Liver (tissue), 9 donors: ENCODE data around the gene IRAK1. TPM values are rescaled to one million over a fixed set of nuclear protein-coding genes. Genes with fewer than 3 reads are reported as not detected.

ENCODE experiments used
- DNase-seq: peaks from one replicate; pipeline ENCODE4 v3.0.0-alpha.2; 2017; ENCODE audit warnings: low spot score
- H3K27ac ChIP-seq, 2 donors: one replicate each; pipeline ENCODE4 v1.7.0; 2013; ENCODE audit warnings: inconsistent platforms in 2 of 2, low read length in 2 of 2, control low read depth in 1 of 2, low read depth in 1 of 2, mild to moderate bottlenecking in 1 of 2
- H3K27me3 ChIP-seq, 4 donors: one replicate each; pipeline versions ENCODE4 v1.6.1 to v1.7.0; 2013; ENCODE audit warnings: low read length in 3 of 4, inconsistent platforms in 1 of 4, mild to moderate bottlenecking in 1 of 4, moderate library complexity in 1 of 4; ENCODE audit not compliant: control insufficient read depth in 4 of 4, insufficient read depth in 4 of 4
- H3K36me3 ChIP-seq, 4 donors: one replicate each; pipeline versions ENCODE4 v1.6.1 to v1.7.0; 2013; ENCODE audit warnings: low read length in 3 of 4, mild to moderate bottlenecking in 3 of 4, low read depth in 1 of 4, moderate library complexity in 1 of 4; ENCODE audit not compliant: control insufficient read depth in 4 of 4, insufficient read depth in 3 of 4
- H3K4me1 ChIP-seq, 4 donors: one replicate each; pipeline versions ENCODE4 v1.6.1 to v1.7.0; 2013; ENCODE audit warnings: low read length in 3 of 4, mild to moderate bottlenecking in 3 of 4, moderate library complexity in 1 of 4; ENCODE audit not compliant: control insufficient read depth in 4 of 4, insufficient read depth in 4 of 4
- H3K4me3 ChIP-seq, 3 donors: one replicate each; pipeline versions ENCODE4 v1.6.1 to v1.7.0; 2013; ENCODE audit warnings: low read length in 3 of 3, control low read depth in 1 of 3, low read depth in 1 of 3, mild to moderate bottlenecking in 1 of 3
- H3K9ac ChIP-seq, 2 donors: one replicate each; pipeline ENCODE4 v1.7.0; 2013; ENCODE audit warnings: low read length in 2 of 2, mild to moderate bottlenecking in 2 of 2, moderate library complexity in 2 of 2, control low read depth in 1 of 2, low read depth in 1 of 2
- H3K9me3 ChIP-seq, 4 donors: one replicate each; pipeline versions ENCODE4 v1.6.1 to v1.7.0; 2013; ENCODE audit warnings: low read length in 3 of 4; ENCODE audit not compliant: control insufficient read depth in 4 of 4
- EGR1 ChIP-seq, 2 donors: IDR thresholded peaks; 2 replicates each; pipeline ENCODE4 v1.6.1; 2016 to 2018; ENCODE audit warnings: antibody characterized with exemption in 2 of 2, low read depth in 2 of 2
- NR2F2 ChIP-seq: IDR thresholded peaks from 2 replicates; pipeline ENCODE4 v1.6.1; 2016; ENCODE audit warnings: antibody characterized with exemption
- RXRA ChIP-seq, 2 donors: IDR thresholded peaks; 2 replicates each; pipeline ENCODE4 v1.6.1; 2017 to 2018; ENCODE audit warnings: antibody characterized with exemption in 2 of 2, mild to moderate bottlenecking in 1 of 2
- TAF1 ChIP-seq: conservative IDR thresholded peaks from 2 replicates; pipeline ENCODE4 v1.6.1; 2016; ENCODE audit warnings: antibody characterized with exemption, mild to moderate bottlenecking
- YY1 ChIP-seq: IDR thresholded peaks from 2 replicates; pipeline ENCODE4 v1.6.1; 2016; ENCODE audit warnings: antibody characterized with exemption, mild to moderate bottlenecking
- WGBS: extraction: QIAGEN DNeasy Blood & Tissue Kit; methylation state at CpG from one replicate; pipeline ENCODE4 v1.1.7; 2013; 5-methylcytosine and 5-hydroxymethylcytosine counted together
- polyA plus RNA-seq, 2 donors: library from polyadenylated mRNA; stranded (reverse) in 1 of 2; unstranded in 1 of 2; fragments of 200-250 nt in 1 of 2; fragments of >200 nt in 1 of 2; fragmentation: Nextera tagmentation in 1 of 2; extraction: Ambion mirVana in 1 of 2; gene quantifications; one replicate each; pipeline versions ENCODE4 v1.2.1 to v1.2.3, GENCODE V29; 2013 to 2015
- total RNA-seq, 2 donors: library from RNA; depleted of rRNA; stranded (reverse); fragments of >200 nt; gene quantifications; one replicate each; pipeline ENCODE4 v1.2.3, GENCODE V29; 2014
- TF ChIP-seq, protein P1 (sequence below): IDR thresholded peaks from 2 replicates; pipeline ENCODE4 v1.6.1; 2016; ENCODE audit warnings: antibody characterized with exemption
- TF ChIP-seq, protein P2 (sequence below): IDR thresholded peaks from 2 replicates; pipeline ENCODE4 v1.6.1; 2016; ENCODE audit warnings: antibody characterized with exemption
- TF ChIP-seq, protein P3 (sequence below): fragments of 150-350 bp; IDR thresholded peaks from 2 replicates; pipeline ENCODE4 v1.5.1; 2017; ENCODE audit warnings: improper control_type of control experiment, low read depth, low read length; ENCODE audit not compliant: missing input control
- donor health status: healthy.
- donor health status: healthy.
- donor health status: healthy.
- donor health status: healthy.
- donor health status: healthy.

The IRAK1 gene
- total and polyA plus RNA-seq, 4 donors: 17.6 to 55.8 (median 27.4) TPM

DNA sequence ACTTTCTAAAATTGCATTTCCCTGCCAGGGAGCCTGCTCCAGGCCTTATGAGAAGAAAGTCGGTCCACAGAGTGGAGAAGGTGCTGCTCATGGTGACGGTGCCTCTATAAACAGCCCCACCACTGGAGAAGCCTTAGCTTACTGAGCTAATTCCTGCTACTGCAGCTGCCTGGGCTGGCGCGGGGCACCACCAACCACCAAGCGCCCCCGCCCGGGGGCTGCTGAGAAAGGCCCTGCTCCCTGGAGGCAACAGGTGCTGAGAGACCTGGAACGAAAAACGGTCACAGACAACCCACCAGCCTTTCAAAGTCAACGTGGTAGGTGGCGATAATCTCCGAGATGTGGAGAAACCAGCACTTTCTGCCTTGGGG lies 51.0 kb downstream of the IRAK1 start:
- Histone ChIP-seq H3K4me3 (peak overlapping the region in 1 of 3 donors; percentile 81), H3K4me1 (peaks cover 11 to 58% (median 47%) of the 10 kb centered on the region in 4 donors), H3K27me3 (no peaks in the 10 kb centered on the region), H3K9ac (no peak overlapping the region), H3K27ac (peak overlapping the region in 1 of 2 donors; percentile 31), H3K36me3 (peaks cover 0 to 6% (median 2%) of the 10 kb centered on the region in 4 donors), H3K9me3 (no peaks in the 10 kb centered on the region)
- WGBS: 32% methylated on average over 12 of the region's 12 CpGs
- DNase-seq: no peak
- TF ChIP-seq RXRA (IDR thresholded peaks at IDR 0.05): no peak

DNA sequence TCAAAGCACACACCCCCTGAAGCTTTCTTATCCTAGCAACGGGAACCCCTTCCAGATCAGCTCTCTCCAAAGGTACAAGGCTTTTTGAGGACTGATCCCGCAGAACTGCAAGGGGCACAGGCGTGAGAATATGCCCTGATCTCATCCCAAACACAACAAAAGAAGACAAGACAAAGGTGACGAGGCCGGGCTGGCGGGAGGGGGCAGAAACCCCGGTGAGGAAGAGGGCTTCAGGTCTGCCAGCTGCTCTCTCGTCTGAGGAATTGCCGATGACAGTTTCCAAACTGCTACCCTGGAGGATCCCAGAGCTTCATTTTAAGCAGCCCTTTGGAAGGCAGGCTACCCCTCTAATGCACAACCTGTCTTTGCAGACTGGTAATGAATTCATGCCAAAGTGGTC lies 51.4 kb downstream of the IRAK1 start:
- Histone ChIP-seq H3K36me3 (peaks cover 0 to 11% (median 4%) of the 10 kb centered on the region in 4 donors), H3K9me3 (no peaks in the 10 kb centered on the region), H3K27me3 (no peaks in the 10 kb centered on the region), H3K27ac (peak overlapping the region in 1 of 2 donors; percentile 54), H3K4me1 (peaks cover 10 to 53% (median 43%) of the 10 kb centered on the region in 4 donors), H3K4me3 (no peak overlapping the region), H3K9ac (no peak overlapping the region)
- TF ChIP-seq TAF1: no peak
- TF ChIP-seq, protein P1, sequence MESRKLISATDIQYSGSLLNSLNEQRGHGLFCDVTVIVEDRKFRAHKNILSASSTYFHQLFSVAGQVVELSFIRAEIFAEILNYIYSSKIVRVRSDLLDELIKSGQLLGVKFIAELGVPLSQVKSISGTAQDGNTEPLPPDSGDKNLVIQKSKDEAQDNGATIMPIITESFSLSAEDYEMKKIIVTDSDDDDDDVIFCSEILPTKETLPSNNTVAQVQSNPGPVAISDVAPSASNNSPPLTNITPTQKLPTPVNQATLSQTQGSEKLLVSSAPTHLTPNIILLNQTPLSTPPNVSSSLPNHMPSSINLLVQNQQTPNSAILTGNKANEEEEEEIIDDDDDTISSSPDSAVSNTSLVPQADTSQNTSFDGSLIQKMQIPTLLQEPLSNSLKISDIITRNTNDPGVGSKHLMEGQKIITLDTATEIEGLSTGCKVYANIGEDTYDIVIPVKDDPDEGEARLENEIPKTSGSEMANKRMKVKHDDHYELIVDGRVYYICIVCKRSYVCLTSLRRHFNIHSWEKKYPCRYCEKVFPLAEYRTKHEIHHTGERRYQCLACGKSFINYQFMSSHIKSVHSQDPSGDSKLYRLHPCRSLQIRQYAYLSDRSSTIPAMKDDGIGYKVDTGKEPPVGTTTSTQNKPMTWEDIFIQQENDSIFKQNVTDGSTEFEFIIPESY: no peak
- DNase-seq: no peak
- 65% methylated on average over 9 of the region's 9 CpGs for WGBS

DNA sequence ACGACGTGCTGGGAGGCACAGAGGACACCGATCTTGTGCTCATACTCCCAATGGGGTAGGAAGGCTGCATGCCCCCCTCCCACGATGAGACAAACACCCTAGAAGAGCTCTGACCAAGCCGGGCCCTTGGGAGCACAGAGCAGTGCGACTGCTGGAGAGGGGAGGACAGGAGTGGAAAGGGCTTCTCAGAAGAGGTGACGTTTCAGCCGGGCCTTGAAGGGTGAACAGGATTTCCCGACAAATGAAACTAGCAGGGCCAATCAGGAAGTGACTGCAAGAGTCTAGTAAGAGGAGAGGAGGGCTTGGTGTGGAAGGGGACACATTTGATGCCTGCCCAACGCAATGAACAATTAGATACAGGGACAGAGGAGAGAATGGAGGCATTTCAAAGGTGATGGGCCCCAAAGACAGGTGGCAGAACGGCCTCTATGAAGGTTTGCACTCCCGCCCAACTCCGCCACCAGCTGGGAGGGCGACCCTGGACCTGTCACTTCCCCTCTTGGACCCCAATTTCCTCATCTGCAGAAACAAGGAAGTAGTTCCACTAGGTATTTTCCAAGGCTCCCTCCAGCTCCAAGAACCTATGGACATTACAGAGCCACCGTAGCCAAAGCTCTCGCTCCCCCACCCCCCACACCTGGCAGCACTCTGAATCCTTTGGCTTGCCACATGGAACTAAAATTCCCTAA lies 52.0 kb downstream of the IRAK1 start:
- Histone ChIP-seq H3K27ac (peak overlapping the region; percentile 54 to 55), H3K27me3 (no peaks in the 10 kb centered on the region), H3K4me1 (peaks cover 10 to 52% (median 41%) of the 10 kb centered on the region in 4 donors), H3K9me3 (no peaks in the 10 kb centered on the region), H3K4me3 (no peak overlapping the region), H3K9ac (no peak overlapping the region), H3K36me3 (peaks cover 0 to 17% (median 6%) of the 10 kb centered on the region in 4 donors)
- DNase-seq: no peak
- 62% methylated on average over 16 of the region's 16 CpGs for WGBS
- no peak for TF ChIP-seq YY1
- TF ChIP-seq, protein P1: no peak
- TF ChIP-seq EGR1 (IDR thresholded peaks at IDR 0.05; ENCODE audit: low read depth in 2 of 2): no peak
- TF ChIP-seq, protein P2, sequence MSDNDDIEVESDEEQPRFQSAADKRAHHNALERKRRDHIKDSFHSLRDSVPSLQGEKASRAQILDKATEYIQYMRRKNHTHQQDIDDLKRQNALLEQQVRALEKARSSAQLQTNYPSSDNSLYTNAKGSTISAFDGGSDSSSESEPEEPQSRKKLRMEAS: no peak
- TF ChIP-seq TAF1: no peak
- TF ChIP-seq, protein P3, sequence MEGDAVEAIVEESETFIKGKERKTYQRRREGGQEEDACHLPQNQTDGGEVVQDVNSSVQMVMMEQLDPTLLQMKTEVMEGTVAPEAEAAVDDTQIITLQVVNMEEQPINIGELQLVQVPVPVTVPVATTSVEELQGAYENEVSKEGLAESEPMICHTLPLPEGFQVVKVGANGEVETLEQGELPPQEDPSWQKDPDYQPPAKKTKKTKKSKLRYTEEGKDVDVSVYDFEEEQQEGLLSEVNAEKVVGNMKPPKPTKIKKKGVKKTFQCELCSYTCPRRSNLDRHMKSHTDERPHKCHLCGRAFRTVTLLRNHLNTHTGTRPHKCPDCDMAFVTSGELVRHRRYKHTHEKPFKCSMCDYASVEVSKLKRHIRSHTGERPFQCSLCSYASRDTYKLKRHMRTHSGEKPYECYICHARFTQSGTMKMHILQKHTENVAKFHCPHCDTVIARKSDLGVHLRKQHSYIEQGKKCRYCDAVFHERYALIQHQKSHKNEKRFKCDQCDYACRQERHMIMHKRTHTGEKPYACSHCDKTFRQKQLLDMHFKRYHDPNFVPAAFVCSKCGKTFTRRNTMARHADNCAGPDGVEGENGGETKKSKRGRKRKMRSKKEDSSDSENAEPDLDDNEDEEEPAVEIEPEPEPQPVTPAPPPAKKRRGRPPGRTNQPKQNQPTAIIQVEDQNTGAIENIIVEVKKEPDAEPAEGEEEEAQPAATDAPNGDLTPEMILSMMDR: no peak
- TF ChIP-seq NR2F2: no peak
